Activated naive CD8-positive, alpha-beta T cell treated with anti-CD3 and anti-CD28 coated beads, Interleukin-2, amount 10 ng/mL, durations not matched to agents 7 days and 5 days (primary cell): ENCODE results near the gene KCND2. TPM values are rescaled to one million over a fixed set of nuclear protein-coding genes. Genes with fewer than 3 reads are reported as not detected.
"Not testable (repeated sequence)": the region's sequence is repeated elsewhere in the genome, so short reads cannot be mapped to it uniquely, and the experiment has no call there.

Source experiments
- ATAC-seq: fragments of 150-1000 bp; cut with Tn5 transposase; one replicate; pipeline ENCODE4 v1.10.0; 2021; ENCODE audit warnings: low read depth, moderate library complexity
- POLR2A ChIA-PET: fragments of 350-600 bp; sonication (Branson Sonifier 250); formaldehyde crosslinking; loops from one replicate; lab custom pipeline; 2021; ENCODE audit warnings: antibody characterized with exemption; lab: Charles Lee
- DNase-seq: peaks from one replicate; pipeline ENCODE4 v3.0.0; 2021
- H3K27ac Mint-ChIP-seq: one replicate; pipeline ENCODE4 v1.8.0; 2022; ENCODE audit warnings: mild to moderate bottlenecking, mixed read lengths
- H3K27me3 Mint-ChIP-seq: one replicate; pipeline ENCODE4 v1.8.0; 2022; ENCODE audit warnings: mild to moderate bottlenecking, moderate library complexity, mixed read lengths
- H3K36me3 Mint-ChIP-seq: one replicate; pipeline ENCODE4 v1.8.0; 2021; ENCODE audit warnings: mild to moderate bottlenecking, mixed read lengths
- H3K4me1 Mint-ChIP-seq: one replicate; pipeline ENCODE4 v1.8.0; 2021; ENCODE audit warnings: mixed read lengths
- H3K4me3 Mint-ChIP-seq: one replicate; pipeline ENCODE4 v1.8.0; 2022; ENCODE audit warnings: mild to moderate bottlenecking, moderate library complexity, mixed read lengths
- H3K9me3 Mint-ChIP-seq: one replicate; pipeline ENCODE4 v1.8.0; 2021; ENCODE audit warnings: mixed read lengths
- total RNA-seq, 2 experiments: library from RNA; stranded (reverse); gene quantifications; one replicate each; pipeline ENCODE4 v1.2.3, GENCODE V29; 2021

Gene KCND2
- total RNA-seq, 2 experiments from 2014 or later = not detected

GRCh38 chr7:120700796-120701195 lies 427.8 kb downstream of the KCND2 start:
- POLR2A ChIA-PET = no interaction called here
- no peak overlapping the region for H3K27ac Mint-ChIP-seq

GRCh38 chr7:120702408-120702807 lies 429.4 kb downstream of the KCND2 start:
- H3K27me3 Mint-ChIP-seq, POLR2A ChIA-PET, H3K4me3 Mint-ChIP-seq, ATAC-seq, H3K36me3 Mint-ChIP-seq, H3K4me1 Mint-ChIP-seq, H3K9me3 Mint-ChIP-seq, H3K27ac Mint-ChIP-seq, DNase-seq: not testable (repeated sequence)

More at GRCh38 chr7:120700796-120701195, 427.8 kb downstream of the KCND2 start:
- no peak overlapping the region for H3K4me3 Mint-ChIP-seq
- H3K4me1 Mint-ChIP-seq = no peaks in the 10 kb centered on the region
- DNase-seq = no peak
- no peak for ATAC-seq
- H3K9me3 Mint-ChIP-seq = peaks cover 1% of the 10 kb centered on the region
- H3K36me3 Mint-ChIP-seq = no peaks in the 10 kb centered on the region
- no peaks in the 10 kb centered on the region for H3K27me3 Mint-ChIP-seq

- POLR2A ChIA-PET = no interaction called here
- no peaks in the 10 kb centered on the region for H3K36me3 Mint-ChIP-seq
- H3K9me3 Mint-ChIP-seq = no peaks in the 10 kb centered on the region
- no peaks in the 10 kb centered on the region for H3K27me3 Mint-ChIP-seq
- H3K4me3 Mint-ChIP-seq = no peak overlapping the region
- no peak for DNase-seq
- H3K27ac Mint-ChIP-seq = no peak overlapping the region
- no peak for ATAC-seq
- H3K4me1 Mint-ChIP-seq = no peaks in the 10 kb centered on the region
Measured at GRCh38 chr7:120703585-120704240, 430.7 kb downstream of the KCND2 start.

- Mint-ChIP-seq H3K9me3 (no peaks in the 10 kb centered on the region), H3K4me3 (no peak overlapping the region), H3K4me1 (no peaks in the 10 kb centered on the region), H3K36me3 (no peaks in the 10 kb centered on the region), H3K27me3 (no peaks in the 10 kb centered on the region), H3K27ac (no peak overlapping the region)
- POLR2A ChIA-PET = no interaction called here
- DNase-seq = no peak
- no peak for ATAC-seq
Measured at GRCh38 chr7:120709252-120709971, 436.4 kb downstream of the KCND2 start.

- DNase-seq (no peak), ATAC-seq (no peak)
- H3K27me3 Mint-ChIP-seq = no peaks in the 10 kb centered on the region
- H3K27ac Mint-ChIP-seq = no peak overlapping the region
- no peaks in the 10 kb centered on the region for H3K36me3 Mint-ChIP-seq
- H3K9me3 Mint-ChIP-seq = no peaks in the 10 kb centered on the region
- H3K4me1 Mint-ChIP-seq = no peaks in the 10 kb centered on the region
- H3K4me3 Mint-ChIP-seq = no peak overlapping the region
- POLR2A ChIA-PET = no interaction called here
Measured at GRCh38 chr7:120709972-120710320, 437.0 kb downstream of the KCND2 start.

- H3K27ac Mint-ChIP-seq = no peak overlapping the region
- no peaks in the 10 kb centered on the region for H3K9me3 Mint-ChIP-seq
- no peak overlapping the region for H3K4me3 Mint-ChIP-seq
- H3K4me1 Mint-ChIP-seq = no peaks in the 10 kb centered on the region
- POLR2A ChIA-PET = no interaction called here
- H3K36me3 Mint-ChIP-seq = no peaks in the 10 kb centered on the region
- H3K27me3 Mint-ChIP-seq = peaks cover 2% of the 10 kb centered on the region
- DNase-seq (no peak), ATAC-seq (no peak)
Measured at GRCh38 chr7:120714945-120715344, 442.0 kb downstream of the KCND2 start.

- ATAC-seq = no peak
- Mint-ChIP-seq H3K4me1 (no peaks in the 10 kb centered on the region), H3K27me3 (peaks cover 2% of the 10 kb centered on the region), H3K4me3 (no peak overlapping the region), H3K36me3 (no peaks in the 10 kb centered on the region), H3K9me3 (no peaks in the 10 kb centered on the region), H3K27ac (no peak overlapping the region)
- no peak for DNase-seq
- POLR2A ChIA-PET = no interaction called here
Measured at GRCh38 chr7:120716307-120716706, 443.3 kb downstream of the KCND2 start.

GRCh38 chr7:120717166-120717565 lies 444.2 kb downstream of the KCND2 start:
- H3K36me3 Mint-ChIP-seq = no peaks in the 10 kb centered on the region
- H3K27me3 Mint-ChIP-seq = peaks cover 2% of the 10 kb centered on the region
- no peak for DNase-seq
- no peaks in the 10 kb centered on the region for H3K9me3 Mint-ChIP-seq
- H3K4me3 Mint-ChIP-seq = no peak overlapping the region
- POLR2A ChIA-PET = no interaction called here
- ATAC-seq = no peak
- no peak overlapping the region for H3K27ac Mint-ChIP-seq
- no peaks in the 10 kb centered on the region for H3K4me1 Mint-ChIP-seq

GRCh38 chr7:120718361-120718760 lies 445.4 kb downstream of the KCND2 start:
- Mint-ChIP-seq H3K4me3 (no peak overlapping the region), H3K9me3 (no peaks in the 10 kb centered on the region), H3K27me3 (peaks cover 2% of the 10 kb centered on the region), H3K4me1 (no peaks in the 10 kb centered on the region), H3K36me3 (no peaks in the 10 kb centered on the region), H3K27ac (no peak overlapping the region)
- POLR2A ChIA-PET = no interaction called here
- ATAC-seq (no peak), DNase-seq (no peak)

- no peaks in the 10 kb centered on the region for H3K4me1 Mint-ChIP-seq
- H3K27ac Mint-ChIP-seq = no peak overlapping the region
- H3K27me3 Mint-ChIP-seq = peaks cover 2% of the 10 kb centered on the region
- H3K9me3 Mint-ChIP-seq = no peaks in the 10 kb centered on the region
- POLR2A ChIA-PET = no interaction called here
- no peaks in the 10 kb centered on the region for H3K36me3 Mint-ChIP-seq
- ATAC-seq = no peak
- no peak overlapping the region for H3K4me3 Mint-ChIP-seq
- DNase-seq = no peak
Measured at GRCh38 chr7:120720317-120720716, 447.3 kb downstream of the KCND2 start.

- H3K36me3 Mint-ChIP-seq = no peaks in the 10 kb centered on the region
- no peaks in the 10 kb centered on the region for H3K4me1 Mint-ChIP-seq
- DNase-seq = no peak
- POLR2A ChIA-PET = no interaction called here
- no peak overlapping the region for H3K4me3 Mint-ChIP-seq
- no peaks in the 10 kb centered on the region for H3K9me3 Mint-ChIP-seq
- no peaks in the 10 kb centered on the region for H3K27me3 Mint-ChIP-seq
- no peak overlapping the region for H3K27ac Mint-ChIP-seq
- ATAC-seq = no peak
Measured at GRCh38 chr7:120723465-120724385, 450.8 kb downstream of the KCND2 start.

GRCh38 chr7:120724448-120724847 lies 451.5 kb downstream of the KCND2 start:
- DNase-seq (no peak), ATAC-seq (no peak)
- POLR2A ChIA-PET = no interaction called here
- no peaks in the 10 kb centered on the region for H3K27me3 Mint-ChIP-seq
- H3K9me3 Mint-ChIP-seq = no peaks in the 10 kb centered on the region
- H3K4me3 Mint-ChIP-seq = no peak overlapping the region
- H3K4me1 Mint-ChIP-seq = no peaks in the 10 kb centered on the region
- H3K27ac Mint-ChIP-seq = no peak overlapping the region
- no peaks in the 10 kb centered on the region for H3K36me3 Mint-ChIP-seq

- Mint-ChIP-seq H3K27ac (no peak overlapping the region), H3K27me3 (no peaks in the 10 kb centered on the region), H3K4me1 (no peaks in the 10 kb centered on the region), H3K4me3 (no peak overlapping the region), H3K9me3 (no peaks in the 10 kb centered on the region), H3K36me3 (no peaks in the 10 kb centered on the region)
- POLR2A ChIA-PET = no interaction called here
- no peak for ATAC-seq
- no peak for DNase-seq
Measured at GRCh38 chr7:120724955-120725354, 452.0 kb downstream of the KCND2 start.
